HG02973 (cell line): ENCODE measurements around the gene CAPZB.
"Not testable (repeated sequence)": the region's sequence is repeated elsewhere in the genome, so short reads cannot be mapped to it uniquely, and the experiment has no call there.

Source experiments
- ATAC-seq: cut with Tn5 transposase; IDR thresholded peaks from one replicate; pipeline ENCODE4 v1.9.1; 2021; ENCODE audit warnings: moderate library complexity; ENCODE audit not compliant: unreplicated experiment

The CAPZB gene

DNA sequence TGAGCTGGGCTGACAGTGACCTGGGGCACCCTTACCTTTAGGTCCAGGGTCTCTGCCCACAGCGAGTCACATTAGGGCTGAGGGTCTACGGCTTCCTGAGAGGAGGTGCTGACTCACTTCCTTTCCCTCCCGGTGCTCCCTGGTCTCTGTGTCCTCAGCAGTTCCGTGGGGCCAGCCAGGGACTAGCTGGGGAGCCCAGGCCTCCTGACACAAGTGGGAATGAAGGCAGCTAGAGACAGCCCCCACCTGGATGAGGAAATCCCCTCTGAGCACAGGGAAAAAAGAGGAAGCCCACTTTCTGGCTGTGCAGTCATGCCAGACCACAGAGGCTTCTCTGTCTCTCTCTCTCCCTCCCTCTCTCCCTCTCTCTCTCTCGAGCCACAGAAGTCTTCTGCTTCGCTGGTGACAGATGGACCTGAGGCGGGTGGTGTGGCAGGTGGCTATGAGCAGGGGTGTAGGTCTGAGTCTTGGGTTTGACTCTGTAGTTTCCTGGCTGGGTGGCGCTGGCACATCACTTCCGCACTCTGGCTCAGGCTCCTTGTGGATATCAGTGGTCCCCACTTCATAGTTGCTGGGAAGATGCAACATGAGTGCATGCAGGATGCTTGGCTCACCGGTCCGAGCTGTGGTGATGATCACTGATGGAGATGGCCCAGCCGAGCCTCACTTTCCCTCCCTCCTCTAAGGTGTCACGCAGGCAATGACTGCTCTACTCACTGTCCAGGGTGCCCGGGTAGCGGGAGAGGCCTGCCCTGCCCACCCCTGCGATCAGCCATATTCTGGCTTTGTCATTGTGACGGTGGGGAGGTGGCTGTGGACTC is 169.8 kb downstream of the CAPZB start:
- ATAC-seq = no peak

DNA sequence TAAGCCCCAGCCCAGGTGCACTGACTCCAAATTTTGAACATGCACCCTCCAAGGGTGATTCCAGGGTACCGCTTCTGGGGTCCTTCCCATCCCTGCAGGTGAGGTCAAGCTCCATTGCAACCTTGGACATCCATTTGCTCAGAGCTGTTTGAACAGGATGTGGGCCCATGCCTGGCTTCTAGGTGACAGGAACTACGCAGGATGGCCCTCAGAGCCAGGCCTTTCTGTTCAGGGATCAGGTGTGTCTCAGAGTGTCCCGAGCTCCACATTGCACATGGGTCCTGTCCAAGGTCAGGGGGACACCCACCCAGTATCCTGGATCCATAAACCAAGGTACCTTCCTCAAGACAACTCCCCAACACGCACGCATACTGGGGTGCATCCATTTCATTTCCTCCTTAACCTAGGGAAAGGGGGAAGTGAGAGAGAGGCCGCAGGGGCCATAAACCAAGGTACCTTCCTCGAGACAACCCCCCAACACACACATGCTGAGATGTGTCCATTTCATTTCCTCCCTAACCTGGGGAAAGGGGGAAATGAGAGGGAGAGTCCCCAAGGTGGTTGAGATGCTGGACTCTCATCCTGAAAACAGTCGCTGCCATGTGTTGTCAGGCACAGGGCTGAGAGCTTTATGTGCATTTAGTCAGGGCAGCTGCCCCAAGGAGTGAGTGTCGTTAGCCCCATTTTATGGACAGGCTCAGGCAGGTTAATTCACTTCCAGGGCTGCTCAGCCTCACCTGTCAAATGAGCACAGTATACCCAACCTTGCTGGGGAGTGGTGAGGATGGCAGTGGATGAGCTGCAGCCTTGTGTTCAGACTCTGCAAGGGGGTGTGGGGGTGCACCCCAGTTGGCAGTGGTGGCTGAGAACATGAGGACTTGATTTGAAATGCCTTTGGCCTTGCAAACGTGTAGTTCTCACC is 171.1 kb downstream of the CAPZB start:
- no peak for ATAC-seq

DNA sequence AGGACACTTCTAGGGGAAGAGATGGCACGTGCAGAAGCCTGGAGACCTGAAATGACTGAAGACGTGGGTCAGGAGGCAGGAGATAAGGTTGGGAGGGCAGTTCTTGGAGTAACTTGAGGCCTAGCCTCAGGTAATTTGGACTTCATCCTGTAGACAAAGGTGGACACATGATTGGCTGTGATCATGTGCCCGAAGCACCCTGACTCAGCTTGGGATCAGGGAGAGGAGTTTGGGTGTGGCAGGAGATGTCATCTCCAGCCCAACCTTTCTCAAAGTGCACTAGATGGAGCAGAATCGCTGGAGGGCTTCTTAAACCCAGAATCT is 171.7 kb downstream of the CAPZB start:
- ATAC-seq = no peak

DNA sequence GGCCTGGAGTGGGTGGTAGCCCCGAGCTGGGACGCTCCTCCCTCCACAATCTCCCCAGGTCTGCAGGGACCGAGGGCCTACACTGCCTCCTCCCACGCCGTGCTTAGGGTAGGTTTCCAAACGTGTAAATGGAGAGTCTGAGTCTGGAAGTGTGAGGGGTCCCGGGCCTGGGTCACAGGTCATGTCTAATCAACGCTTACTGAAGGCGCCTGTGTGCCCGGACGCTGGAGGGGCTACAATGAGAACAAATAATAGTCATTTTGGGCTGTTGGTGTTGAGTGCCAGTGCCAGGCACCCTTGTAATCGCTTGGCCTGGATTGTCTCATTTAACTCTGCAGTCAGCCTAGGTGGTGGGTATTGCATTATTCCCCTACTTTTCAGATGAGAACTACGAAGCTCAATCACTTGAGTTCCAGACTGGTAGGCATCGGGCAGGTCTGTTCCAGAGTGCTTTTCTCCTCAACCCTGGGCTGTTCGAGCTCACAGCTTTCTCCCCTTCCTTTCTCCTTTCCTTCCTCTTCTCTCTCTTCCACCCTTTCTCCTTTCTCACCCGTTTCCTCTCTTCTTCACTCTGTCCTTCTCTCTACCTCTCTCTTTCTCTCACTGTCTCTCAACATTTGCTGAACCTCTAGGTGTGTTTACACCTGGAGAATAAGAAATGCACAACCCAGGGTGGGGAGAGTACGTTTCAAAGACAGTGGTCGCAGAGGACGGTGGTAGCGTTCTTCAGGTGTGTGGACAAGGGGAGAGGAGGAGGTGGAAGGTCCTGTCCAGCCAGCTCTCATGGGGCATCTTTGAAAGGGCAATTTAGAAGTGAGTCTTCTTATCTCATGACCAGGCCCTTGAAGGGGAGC is 172.3 kb downstream of the CAPZB start:
- peak; percentile 18 for ATAC-seq

DNA sequence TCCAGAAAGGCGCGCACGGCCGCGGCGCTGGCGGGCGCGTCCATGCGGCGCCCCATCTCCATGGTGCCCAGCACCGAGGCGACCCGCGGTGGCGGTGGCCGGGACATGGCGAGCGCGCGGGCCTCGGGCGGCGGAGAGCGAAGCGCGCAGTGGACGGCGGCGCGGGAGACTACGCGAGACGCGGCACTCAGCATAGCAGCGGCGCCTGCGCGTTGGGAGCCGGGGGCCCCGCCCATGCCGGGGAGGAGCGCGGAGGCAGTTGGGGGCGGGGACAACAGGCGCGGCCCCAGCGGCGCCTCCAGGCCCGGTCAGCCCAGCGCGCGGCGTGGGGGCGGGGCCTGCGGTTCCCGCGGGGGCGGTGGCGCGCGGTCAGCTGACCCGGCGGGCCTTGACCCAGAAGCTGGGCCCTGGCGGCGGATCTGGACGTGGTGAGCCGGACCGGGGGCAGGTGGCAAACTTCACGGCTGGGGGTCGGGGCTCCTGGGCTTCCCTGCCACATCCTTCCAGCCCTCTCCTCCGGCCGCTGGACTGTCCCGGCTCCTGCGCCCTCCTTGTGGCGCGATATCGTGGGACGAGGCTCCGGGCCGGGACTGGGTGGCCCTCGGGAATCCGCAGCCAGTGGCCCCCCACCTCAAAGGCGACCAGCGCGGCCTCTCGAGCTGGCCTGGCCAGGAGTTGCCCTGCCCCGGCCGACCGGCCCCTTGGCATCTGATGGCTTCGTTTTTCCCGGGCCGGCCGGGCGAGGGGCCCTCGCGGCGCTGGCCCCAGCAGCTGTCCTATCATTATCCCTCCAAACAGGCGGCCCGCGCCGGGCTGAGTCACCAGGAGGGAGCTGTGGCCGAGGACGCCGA is 173.2 kb downstream of the CAPZB start, which contains the start of the genes AKR7A2 and SLC66A1:
TSS of gene AKR7A2 (minus strand) at position 214 of the 851 bp plus-strand sequence. CDS start at position 194, 20 bp downstream.
TSS of gene SLC66A1 (plus strand) at position 396 of the 851 bp plus-strand sequence. CDS start 5,352 bp downstream, outside the sequence.
- ATAC-seq = peak; percentile 70

DNA sequence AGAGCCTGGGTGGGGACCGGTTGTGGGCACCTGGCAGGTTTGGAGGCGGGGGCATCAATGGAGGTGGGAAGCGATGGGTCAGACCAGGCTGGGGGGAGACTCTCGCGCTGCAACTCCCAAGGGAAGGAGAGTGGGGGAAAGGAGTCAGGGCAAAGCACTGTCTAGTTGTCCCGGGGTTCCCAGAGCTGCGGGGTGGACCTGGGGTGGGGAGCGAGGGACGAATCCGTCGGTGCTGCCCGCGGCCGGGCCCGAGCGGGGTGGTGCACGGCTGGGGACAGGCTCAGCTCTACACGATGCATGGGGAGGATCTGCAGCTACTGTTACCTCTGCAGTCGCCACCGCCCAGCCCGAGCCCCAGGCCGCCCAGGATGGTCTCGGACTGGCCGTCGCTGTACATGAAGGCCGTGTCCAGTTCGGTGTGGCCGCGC is 173.8 kb downstream of the CAPZB start:
- peak; percentile 12 for ATAC-seq

DNA sequence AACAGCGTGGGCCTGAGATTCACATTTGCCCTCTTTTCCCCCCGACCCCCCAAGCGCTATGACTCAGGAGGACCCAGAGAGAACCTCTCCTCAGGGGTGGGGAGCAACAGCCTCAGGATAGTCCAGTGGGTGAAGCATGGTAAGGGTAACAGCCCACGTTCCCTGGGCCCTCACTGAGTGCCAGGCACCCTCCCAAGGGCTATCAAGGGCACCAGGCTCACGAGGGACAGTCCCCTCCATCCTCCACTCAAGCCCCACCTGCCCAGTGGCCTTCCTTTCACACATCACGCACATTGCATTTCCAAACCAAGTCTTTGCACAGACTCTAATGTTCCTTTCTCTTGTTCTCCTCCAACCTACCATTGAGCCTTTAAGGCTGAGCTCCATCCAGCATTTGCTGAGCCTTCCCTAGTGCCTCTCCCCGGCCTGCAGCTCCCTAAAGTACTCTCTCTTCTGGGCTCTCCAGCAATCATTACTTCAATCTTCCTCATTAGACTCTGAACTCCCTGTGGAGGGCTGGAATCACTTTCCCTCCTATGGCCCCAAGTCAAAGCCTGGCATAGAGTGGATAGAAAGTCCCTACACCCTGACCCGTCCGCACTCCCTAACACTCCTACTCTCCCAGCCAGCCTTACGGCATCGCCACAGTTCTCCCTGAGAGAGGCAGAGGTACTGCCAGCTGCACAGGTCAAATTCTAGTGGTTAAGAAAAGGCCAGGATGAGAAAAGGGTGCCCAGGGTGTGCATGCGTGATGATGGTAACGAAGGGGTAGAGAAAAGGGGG is 174.4 kb downstream of the CAPZB start:
- ATAC-seq = no peak

DNA sequence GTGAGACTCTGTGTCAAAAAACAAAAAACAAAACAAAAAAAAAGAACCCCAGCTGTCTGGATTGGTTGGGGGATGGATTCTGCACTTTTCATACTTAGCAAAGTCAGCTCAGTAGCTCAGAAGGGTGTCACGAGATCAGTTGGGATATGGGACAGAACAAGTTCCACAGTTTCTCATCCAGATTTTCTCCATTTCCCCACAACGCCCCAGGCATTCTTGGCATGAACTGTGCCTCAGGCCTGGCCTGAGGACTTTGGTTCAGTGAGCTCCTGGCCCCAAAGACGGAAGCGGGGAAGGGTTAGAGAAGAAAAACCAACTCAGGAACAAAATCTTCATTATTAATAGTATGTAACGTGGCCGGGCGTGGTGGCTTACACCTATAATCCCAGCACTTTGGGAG is 175.3 kb downstream of the CAPZB start:
- no peak for ATAC-seq

DNA sequence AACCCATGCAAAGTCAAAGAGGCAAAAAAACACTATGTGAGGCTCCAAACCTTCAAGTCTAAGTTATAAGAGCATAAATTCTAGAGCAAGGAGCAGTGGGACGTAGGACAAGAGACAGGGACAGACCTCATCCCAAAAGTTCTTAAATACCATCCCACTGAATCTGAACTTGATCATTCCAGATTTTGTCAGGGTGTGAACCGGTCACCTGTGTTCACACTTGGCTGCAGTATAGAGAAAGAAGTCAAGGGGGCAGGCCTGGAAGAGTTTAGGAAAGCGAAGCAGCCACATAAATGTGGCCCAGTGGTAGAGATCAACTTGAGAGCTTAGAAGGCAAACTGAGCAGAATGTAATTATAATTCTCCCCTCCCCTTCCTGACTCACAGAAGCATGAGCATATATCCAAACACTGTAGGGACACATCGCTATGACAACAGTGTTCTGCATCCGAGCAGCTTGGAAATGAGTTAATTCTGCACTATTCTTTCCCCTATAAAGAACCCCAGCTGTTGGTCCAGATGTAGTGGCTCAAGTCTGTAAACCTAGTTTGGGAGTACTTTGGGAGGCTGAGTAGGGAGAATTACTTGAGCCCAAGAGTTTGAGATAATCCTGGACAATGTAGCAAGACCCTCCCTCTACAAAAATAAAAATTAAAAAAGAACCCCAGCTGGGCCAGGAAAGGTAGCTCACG is 176.1 kb downstream of the CAPZB start:
- ATAC-seq = no peak

DNA sequence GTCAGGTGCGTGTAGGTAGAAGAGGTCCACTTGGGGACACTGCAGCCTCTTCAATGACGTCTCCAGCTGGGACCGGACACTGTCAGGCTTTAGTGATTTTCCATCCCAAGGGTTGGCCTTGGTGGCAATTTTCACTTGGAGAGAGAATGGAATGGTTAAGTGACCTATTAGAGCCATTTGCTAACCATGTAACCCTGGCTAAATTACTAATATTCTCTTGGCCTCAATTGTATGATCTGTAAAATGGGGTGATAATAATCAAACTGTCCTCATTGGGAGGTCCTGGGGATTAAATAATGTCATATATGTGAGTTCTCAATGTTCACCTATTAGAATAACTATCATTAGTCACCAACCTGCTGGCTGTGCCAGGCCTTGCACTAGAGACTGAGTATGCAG is 176.8 kb downstream of the CAPZB start:
- ATAC-seq = no peak

DNA sequence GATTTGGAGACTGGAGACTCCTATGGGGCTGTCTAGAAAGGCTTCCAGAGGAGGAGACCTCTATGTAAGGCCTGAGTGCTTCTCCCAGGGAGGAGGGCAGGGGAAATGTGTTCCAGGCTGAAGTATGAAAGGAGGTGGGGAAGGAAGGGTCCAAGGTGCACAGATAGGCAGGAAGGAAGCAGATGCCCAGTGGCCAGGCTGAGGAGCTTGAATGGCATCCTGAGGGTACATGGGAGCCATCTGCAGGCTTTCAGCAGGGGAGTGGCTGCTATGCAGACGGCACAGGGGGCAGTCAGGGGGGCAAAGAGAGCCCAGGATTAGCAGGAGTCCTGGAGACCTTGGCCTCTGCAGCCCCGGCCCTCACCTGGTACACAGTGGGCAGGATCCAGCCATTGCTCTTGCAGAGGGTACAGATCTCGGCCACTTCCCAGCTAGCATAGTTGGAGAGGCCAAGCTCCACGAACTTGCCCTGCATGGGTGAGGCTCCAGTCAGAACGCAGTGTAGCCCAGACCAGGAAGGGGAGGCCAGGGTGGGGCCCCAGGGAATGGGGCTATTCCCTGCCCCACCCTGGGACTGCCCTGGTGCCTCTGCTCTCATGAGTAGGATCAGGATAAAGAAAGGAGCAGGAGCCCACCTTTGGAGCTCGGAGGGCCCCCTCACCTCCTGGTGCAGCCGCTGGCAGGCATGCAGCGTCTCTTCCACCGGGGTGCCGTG is 177.4 kb downstream of the CAPZB start:
- ATAC-seq = no peak

DNA sequence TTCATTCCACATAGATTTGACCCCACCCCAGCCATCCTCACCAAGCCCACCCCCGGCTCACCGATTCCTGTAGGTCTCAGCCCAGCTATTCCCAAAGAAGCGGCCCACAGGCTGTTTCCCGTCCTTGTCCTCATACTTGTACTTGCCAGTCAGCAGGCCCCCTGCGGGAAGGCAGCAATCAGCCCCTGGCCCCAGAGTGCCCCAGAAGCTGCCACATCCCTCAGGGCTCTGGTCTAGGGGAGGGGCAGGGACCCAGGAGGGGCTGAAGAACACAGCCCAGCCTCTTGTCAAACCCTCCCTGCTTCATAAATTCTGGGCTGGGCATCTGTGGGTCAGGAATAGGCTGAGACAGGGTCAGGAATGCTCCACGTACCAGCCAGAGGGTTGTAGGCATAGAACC is 178.4 kb downstream of the CAPZB start:
- no peak for ATAC-seq

DNA sequence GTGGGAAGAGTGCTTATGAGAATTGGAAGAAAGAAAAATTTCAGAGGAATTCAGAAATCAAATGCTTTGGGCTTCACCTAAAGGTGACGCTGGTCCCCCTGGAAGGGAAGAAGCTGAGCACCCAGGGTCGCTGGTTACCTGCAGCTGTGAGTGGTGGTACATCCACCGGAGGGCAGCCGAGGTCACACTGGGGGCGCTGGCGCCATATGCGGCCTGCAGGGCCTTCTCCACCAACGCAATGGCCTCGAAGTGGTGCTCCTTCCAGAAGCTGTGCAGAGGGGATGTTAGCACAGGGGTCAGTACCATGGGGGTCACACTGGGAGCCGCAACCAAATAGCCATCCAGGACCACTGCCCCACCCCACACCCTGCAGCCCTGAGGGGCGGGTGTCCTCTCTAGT is 179.5 kb downstream of the CAPZB start:
- no peak for ATAC-seq

DNA sequence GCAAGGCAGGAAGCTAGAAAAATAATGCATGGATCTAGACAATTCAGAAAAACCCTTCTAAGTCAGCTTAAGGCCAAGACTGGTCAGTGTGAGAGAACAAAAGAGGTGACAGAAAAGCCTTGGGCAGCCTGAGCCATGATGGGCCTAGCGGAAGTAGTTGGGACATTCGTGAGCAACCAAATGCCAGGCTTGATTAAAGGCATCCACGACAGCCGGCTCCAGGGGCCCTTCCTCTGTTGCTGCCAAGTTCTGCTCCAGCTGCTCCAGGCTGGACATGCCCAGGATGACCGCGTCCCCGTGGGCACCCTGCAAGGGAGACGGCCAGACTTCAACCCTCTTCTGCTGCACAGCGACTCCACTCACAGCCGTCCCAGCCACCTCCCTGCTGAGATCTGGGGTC is 181.3 kb downstream of the CAPZB start:
- ATAC-seq = not testable (repeated sequence)

DNA sequence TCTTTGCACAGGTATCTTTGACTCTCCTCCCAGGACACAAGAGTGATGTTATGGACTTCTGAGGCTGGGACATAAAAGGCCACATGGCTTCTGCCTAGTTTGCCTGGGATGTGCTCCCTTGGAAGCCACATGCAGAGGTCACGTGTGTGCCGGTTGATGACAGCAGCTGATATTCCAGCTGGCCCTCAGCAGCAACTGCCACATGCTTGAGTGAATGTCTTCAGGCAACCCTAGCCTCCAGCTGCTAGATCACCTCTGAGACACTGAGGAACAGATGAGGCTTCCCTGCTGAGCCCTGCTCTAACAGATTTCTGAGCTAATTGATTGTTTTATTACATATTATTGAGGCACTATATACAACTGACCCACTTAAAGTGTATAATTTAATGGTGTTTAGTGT is 185.1 kb downstream of the CAPZB start:
- ATAC-seq = no peak

DNA sequence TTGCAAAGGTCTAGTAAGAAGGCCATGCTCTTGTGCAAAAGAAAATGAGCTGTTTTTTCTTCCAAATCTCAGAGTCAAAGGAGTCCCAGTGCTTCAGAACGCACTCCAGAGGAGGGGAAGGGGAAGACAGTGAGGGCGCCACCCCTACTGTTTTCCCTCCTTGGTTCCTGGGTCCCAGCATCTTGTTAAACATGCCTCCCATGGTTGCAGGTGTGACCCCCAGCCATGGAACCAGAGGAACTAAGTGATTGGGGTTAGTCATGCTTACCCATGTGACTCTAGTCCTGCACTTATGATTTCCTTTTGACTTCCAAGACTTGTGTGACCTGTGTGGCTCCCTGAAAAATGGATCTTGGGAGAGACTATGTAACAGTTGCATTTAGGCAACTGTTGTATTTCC is 190.7 kb downstream of the CAPZB start:
- no peak for ATAC-seq

DNA sequence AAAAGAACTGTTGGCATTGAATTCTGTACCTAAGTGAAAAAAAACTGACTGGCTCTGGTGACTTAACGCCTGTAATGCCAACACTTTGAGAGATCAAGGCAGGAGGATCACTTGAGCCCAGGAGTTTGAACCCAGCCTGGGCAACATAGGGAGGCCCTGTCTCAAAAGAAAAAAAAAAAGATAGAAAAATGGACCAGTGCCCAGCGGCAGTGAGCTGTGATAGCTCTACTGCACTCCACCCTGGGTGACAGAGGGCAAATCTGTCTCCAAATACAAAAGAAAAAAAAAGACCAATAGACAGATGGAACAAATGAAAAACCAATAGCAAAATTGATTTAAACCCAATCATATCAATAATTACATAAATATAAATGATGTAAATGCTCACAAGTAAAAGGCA is 196.1 kb downstream of the CAPZB start:
- no peak for ATAC-seq
